ENCODE data around the gene HTR2A. TPM values are rescaled to one million over a fixed set of nuclear protein-coding genes. Genes with fewer than 3 reads are reported as not detected.

The HTR2A gene
- total and polyA plus RNA-seq, 5 experiments from 2014 or later = not detected

- Mint-ChIP-seq H3K36me3 (no peaks in the 10 kb centered on the region), H3K27ac (no peak overlapping the region), H3K4me3 (no peak overlapping the region), H3K9me3 (no peaks in the 10 kb centered on the region), H3K27me3 (peaks cover 0 to 16% (median 0%) of the 10 kb centered on the region in 5 donors), H3K4me1 (peaks cover 0 to 4% (median 0%) of the 10 kb centered on the region in 4 donors)
- DNase-seq (no peak), ATAC-seq (no peak)
- POLR2A ChIA-PET = no interaction called here
Observed at GRCh38 chr13:46861959-46862358, 34.9 kb downstream of the HTR2A start.

- H3K9me3 Mint-ChIP-seq = no peaks in the 10 kb centered on the region
- H3K27me3 Mint-ChIP-seq = peaks cover 0 to 16% (median 0%) of the 10 kb centered on the region in 5 donors
- H3K4me1 Mint-ChIP-seq = peaks cover 0 to 2% (median 0%) of the 10 kb centered on the region in 4 donors
- H3K27ac Mint-ChIP-seq = no peak overlapping the region
- H3K4me3 Mint-ChIP-seq = no peak overlapping the region
- DNase-seq (no peak), ATAC-seq (no peak)
- no peaks in the 10 kb centered on the region for H3K36me3 Mint-ChIP-seq
- POLR2A ChIA-PET = no interaction called here
Observed at GRCh38 chr13:46860722-46861121, 36.1 kb downstream of the HTR2A start.

DNA sequence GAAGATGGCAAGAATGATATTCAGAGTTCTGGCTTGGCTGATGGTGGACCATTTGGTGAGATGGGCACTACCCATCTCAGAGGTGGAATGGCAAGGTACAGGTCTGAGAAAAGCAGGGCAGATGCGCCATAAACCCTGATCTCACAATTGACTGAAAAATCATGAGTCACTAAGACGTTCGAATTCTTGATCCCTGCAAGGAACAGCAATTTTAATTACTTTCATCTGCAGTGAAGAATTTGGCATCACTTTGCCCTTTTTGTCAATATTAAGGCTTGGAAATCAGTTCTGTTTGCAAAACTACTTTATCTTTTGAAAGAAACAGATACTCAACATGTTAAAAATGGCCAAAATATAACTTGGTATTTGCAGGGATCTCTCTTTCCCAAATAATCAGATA is 38.1 kb downstream of the HTR2A start:
- H3K36me3 Mint-ChIP-seq = no peaks in the 10 kb centered on the region
- H3K9me3 Mint-ChIP-seq = no peaks in the 10 kb centered on the region
- POLR2A ChIA-PET = no interaction called here
- no peak overlapping the region for H3K27ac Mint-ChIP-seq
- ATAC-seq (no peak), DNase-seq (no peak)
- H3K4me1 Mint-ChIP-seq = no peaks in the 10 kb centered on the region
- H3K27me3 Mint-ChIP-seq = peaks cover 0 to 18% (median 0%) of the 10 kb centered on the region in 5 donors
- no peak overlapping the region for H3K4me3 Mint-ChIP-seq

DNA sequence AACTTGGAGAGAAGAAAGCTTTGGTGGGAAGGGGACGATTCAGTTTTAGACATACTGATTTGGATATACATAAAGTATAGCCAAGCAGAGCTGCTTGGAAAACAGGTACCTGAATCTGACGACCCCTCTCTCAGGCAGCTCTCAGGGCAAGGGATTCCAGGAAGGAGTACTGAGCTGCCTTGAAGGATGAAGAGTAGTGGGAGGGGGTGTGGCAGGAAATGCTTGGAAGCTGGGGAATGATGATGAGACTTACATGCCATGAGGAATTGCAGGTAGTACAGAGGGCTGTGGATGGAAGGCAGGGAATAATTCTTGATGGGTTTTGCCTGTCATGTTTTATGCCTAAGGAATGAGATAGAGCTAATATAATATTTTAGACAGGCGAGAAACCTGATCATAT is 38.7 kb downstream of the HTR2A start:
- POLR2A ChIA-PET = no interaction called here
- H3K9me3 Mint-ChIP-seq = no peaks in the 10 kb centered on the region
- no peak overlapping the region for H3K27ac Mint-ChIP-seq
- H3K4me1 Mint-ChIP-seq = no peaks in the 10 kb centered on the region
- H3K4me3 Mint-ChIP-seq = no peak overlapping the region
- H3K36me3 Mint-ChIP-seq = no peaks in the 10 kb centered on the region
- H3K27me3 Mint-ChIP-seq = peaks cover 0 to 20% (median 0%) of the 10 kb centered on the region in 5 donors
- no peak for ATAC-seq
- no peak for DNase-seq

DNA sequence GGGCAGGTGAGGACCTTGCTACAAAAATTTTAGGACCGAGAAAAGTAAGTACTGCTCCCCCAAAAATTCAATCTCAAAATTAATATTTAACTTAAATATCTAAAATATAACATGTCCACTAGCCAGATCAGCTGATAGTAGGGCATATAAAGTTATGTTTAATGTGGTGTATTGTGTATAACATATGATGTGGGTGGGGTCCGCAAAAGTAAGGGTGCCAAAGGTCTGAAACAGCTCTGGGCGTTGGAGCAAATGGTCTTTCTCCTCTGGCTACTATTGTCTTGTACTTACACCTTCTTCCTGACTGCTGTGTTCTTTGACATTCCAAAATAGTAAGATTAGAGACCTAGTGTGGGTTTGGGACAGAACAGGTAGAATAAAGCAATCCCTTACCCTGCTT is 41.2 kb downstream of the HTR2A start:
- Mint-ChIP-seq H3K4me3 (no peak overlapping the region), H3K27ac (no peak overlapping the region), H3K27me3 (peaks cover 0 to 20% (median 2%) of the 10 kb centered on the region in 5 donors), H3K9me3 (no peaks in the 10 kb centered on the region), H3K4me1 (no peaks in the 10 kb centered on the region), H3K36me3 (no peaks in the 10 kb centered on the region)
- POLR2A ChIA-PET = no interaction called here
- ATAC-seq (no peak), DNase-seq (no peak)

DNA sequence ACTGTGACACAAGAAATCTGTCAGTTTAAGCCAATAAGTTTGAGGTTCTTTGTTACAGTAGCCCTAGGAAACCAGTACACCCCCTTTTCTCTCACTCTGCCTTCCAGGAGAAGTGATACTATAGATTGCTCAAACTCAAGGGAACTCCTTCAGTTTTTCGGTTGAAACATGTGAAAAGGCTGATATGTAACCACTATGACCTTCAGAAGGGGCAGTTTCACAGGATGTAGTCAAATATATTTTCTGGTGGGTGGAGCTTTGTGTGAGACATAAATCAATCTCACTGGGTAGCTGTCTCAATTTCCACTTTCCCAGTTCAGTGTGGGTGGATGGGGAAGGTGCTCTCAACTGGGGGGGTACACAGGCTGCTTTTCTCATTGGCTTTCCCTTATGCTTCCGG is 41.7 kb downstream of the HTR2A start:
- no peak for DNase-seq
- POLR2A ChIA-PET = no interaction called here

GRCh38 chr13:46852168-46852567 is 44.7 kb downstream of the HTR2A start:
- POLR2A ChIA-PET = interaction anchor here (0.6 kb wide), 1 partner anchor 1121 kb away, joined by 3 read pairs; no protein-coding TSS in a partner anchor
- no peaks in the 10 kb centered on the region for H3K36me3 Mint-ChIP-seq
- no peak overlapping the region for H3K4me3 Mint-ChIP-seq
- no peak for DNase-seq
- H3K27me3 Mint-ChIP-seq = peaks cover 0 to 9% (median 2%) of the 10 kb centered on the region in 5 donors
- no peak overlapping the region for H3K27ac Mint-ChIP-seq
- ATAC-seq = no peak
- no peaks in the 10 kb centered on the region for H3K9me3 Mint-ChIP-seq
- H3K4me1 Mint-ChIP-seq = no peaks in the 10 kb centered on the region

More for the DNA sequence above, 41.7 kb downstream of the HTR2A start:
- no peaks in the 10 kb centered on the region for H3K4me1 Mint-ChIP-seq
- H3K27ac Mint-ChIP-seq = no peak overlapping the region
- ATAC-seq = no peak
- no peak overlapping the region for H3K4me3 Mint-ChIP-seq
- peaks cover 0 to 19% (median 2%) of the 10 kb centered on the region in 5 donors for H3K27me3 Mint-ChIP-seq
- H3K9me3 Mint-ChIP-seq = no peaks in the 10 kb centered on the region
- H3K36me3 Mint-ChIP-seq = no peaks in the 10 kb centered on the region

- H3K27me3 Mint-ChIP-seq = peaks cover 0 to 9% (median 2%) of the 10 kb centered on the region in 5 donors
- H3K27ac Mint-ChIP-seq = no peak overlapping the region
- H3K36me3 Mint-ChIP-seq = no peaks in the 10 kb centered on the region
- POLR2A ChIA-PET = no interaction called here
- ATAC-seq (no peak), DNase-seq (no peak)
- H3K4me3 Mint-ChIP-seq = no peak overlapping the region
- no peaks in the 10 kb centered on the region for H3K4me1 Mint-ChIP-seq
- H3K9me3 Mint-ChIP-seq = no peaks in the 10 kb centered on the region
Observed at GRCh38 chr13:46850214-46850613, 46.6 kb downstream of the HTR2A start.

GRCh38 chr13:46846726-46847125 is 50.1 kb downstream of the HTR2A start:
- Mint-ChIP-seq H3K27me3 (peaks cover 0 to 13% (median 5%) of the 10 kb centered on the region in 5 donors), H3K9me3 (no peaks in the 10 kb centered on the region), H3K36me3 (no peaks in the 10 kb centered on the region), H3K4me3 (no peak overlapping the region), H3K27ac (no peak overlapping the region), H3K4me1 (no peaks in the 10 kb centered on the region)
- no peak for DNase-seq
- ATAC-seq = no peak
- POLR2A ChIA-PET = no interaction called here

- H3K4me3 Mint-ChIP-seq = no peak overlapping the region
- DNase-seq = no peak
- no peaks in the 10 kb centered on the region for H3K4me1 Mint-ChIP-seq
- H3K9me3 Mint-ChIP-seq = no peaks in the 10 kb centered on the region
- peak overlapping the region in 1 of 10 donors; percentile 6 for H3K27ac Mint-ChIP-seq
- H3K36me3 Mint-ChIP-seq = no peaks in the 10 kb centered on the region
- H3K27me3 Mint-ChIP-seq = peaks cover 0 to 13% (median 5%) of the 10 kb centered on the region in 5 donors
- POLR2A ChIA-PET = no interaction called here
- ATAC-seq = no peak
Observed at GRCh38 chr13:46845146-46845545, 51.7 kb downstream of the HTR2A start.

DNA sequence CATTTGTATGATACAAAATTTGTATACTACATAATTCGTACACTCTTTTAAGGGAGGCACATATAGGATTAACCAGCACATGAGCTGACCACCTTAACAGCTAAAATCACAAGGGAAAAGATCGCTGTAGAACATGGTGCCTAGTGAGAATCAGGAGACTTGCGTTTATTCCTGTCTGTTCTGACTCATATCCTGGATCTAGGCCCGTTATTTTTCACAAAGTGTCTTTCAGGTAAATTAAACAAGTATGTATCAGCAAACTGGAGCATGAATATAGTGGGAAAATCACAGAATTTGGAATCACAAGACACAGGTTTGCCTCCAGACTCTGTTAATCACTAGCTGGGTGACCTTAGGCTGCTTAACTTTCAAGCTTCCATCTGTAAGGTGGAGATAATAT is 52.4 kb downstream of the HTR2A start:
- peak overlapping the region in 1 of 10 donors; percentile 6 for H3K27ac Mint-ChIP-seq
- no peak for DNase-seq
- no peaks in the 10 kb centered on the region for H3K9me3 Mint-ChIP-seq
- no peaks in the 10 kb centered on the region for H3K36me3 Mint-ChIP-seq
- POLR2A ChIA-PET = no interaction called here
- H3K4me3 Mint-ChIP-seq = no peak overlapping the region
- peaks cover 0 to 13% (median 4%) of the 10 kb centered on the region in 5 donors for H3K27me3 Mint-ChIP-seq
- no peaks in the 10 kb centered on the region for H3K4me1 Mint-ChIP-seq
- ATAC-seq = no peak

GRCh38 chr13:46839399-46839798 is 57.5 kb downstream of the HTR2A start:
- DNase-seq (no peak), ATAC-seq (no peak)
- H3K27me3 Mint-ChIP-seq = peaks cover 0 to 14% (median 13%) of the 10 kb centered on the region in 5 donors
- H3K36me3 Mint-ChIP-seq = no peaks in the 10 kb centered on the region
- no peak overlapping the region for H3K4me3 Mint-ChIP-seq
- POLR2A ChIA-PET = no interaction called here
- no peak overlapping the region for H3K27ac Mint-ChIP-seq
- no peaks in the 10 kb centered on the region for H3K4me1 Mint-ChIP-seq
- H3K9me3 Mint-ChIP-seq = no peaks in the 10 kb centered on the region

- POLR2A ChIA-PET = no interaction called here
- no peaks in the 10 kb centered on the region for H3K36me3 Mint-ChIP-seq
- no peak for ATAC-seq
- DNase-seq = no peak
- peaks cover 0 to 14% (median 0%) of the 10 kb centered on the region in 5 donors for H3K27me3 Mint-ChIP-seq
- no peaks in the 10 kb centered on the region for H3K4me1 Mint-ChIP-seq
- H3K4me3 Mint-ChIP-seq = no peak overlapping the region
- H3K9me3 Mint-ChIP-seq = no peaks in the 10 kb centered on the region
- no peak overlapping the region for H3K27ac Mint-ChIP-seq
Observed at GRCh38 chr13:46834657-46835056, 62.2 kb downstream of the HTR2A start.

DNA sequence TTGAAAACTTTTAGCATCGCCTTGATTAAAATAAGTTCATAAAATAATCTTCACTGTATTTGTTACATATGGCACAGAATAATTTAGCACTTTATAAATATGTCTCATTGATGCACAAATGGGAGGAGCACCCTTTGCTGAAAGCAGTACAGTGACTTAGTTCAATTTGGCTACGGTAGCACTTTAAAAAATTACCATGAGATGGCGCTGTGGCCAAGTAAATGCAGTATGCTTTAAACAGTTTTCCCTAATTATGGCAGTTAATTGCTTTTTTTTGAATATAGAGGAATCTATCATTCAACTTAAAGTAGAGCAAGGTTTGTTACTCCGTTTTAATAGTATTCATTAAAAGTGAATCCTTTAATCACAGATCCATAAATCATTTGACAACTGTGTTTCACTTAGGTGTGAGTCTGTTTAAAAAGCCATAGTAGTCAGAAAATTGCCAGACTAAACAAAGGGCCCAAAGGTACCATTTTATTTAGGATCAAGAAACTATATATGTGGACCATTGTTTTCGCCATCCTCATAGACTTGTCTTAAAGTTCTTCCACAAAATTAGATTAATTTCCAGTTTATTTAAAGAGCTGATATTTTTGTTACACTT is 65.2 kb downstream of the HTR2A start:
- peak in 1 of 2 donors; percentile 44 for ATAC-seq
- POLR2A ChIA-PET = no interaction called here
- Mint-ChIP-seq H3K36me3 (no peaks in the 10 kb centered on the region), H3K9me3 (no peaks in the 10 kb centered on the region), H3K27me3 (peaks cover 0 to 8% (median 3%) of the 10 kb centered on the region in 5 donors), H3K4me3 (no peak overlapping the region), H3K4me1 (no peaks in the 10 kb centered on the region), H3K27ac (no peak overlapping the region)
- DNase-seq = peak in 7 of 10 donors; percentile 8 to 33 (median 15)
